Dendritic cell treated with granulocyte-macrophage colony-stimulating factor and Interleukin-4, amounts not matched to agents 40 ng/mL and 50 ng/mL, for 4 days (primary cell): ENCODE data around the gene ZNF584.

Experiments used
- H3K27ac Mint-ChIP-seq: one replicate; pipeline ENCODE4 v1.8.0; 2022; ENCODE audit warnings: mild to moderate bottlenecking, mixed read lengths
- H3K27me3 Mint-ChIP-seq: one replicate; pipeline ENCODE4 v1.8.0; 2022; ENCODE audit warnings: mild to moderate bottlenecking, mixed read lengths
- H3K36me3 Mint-ChIP-seq: one replicate; pipeline ENCODE4 v1.8.0; 2022; ENCODE audit warnings: low read depth, mixed read lengths
- H3K4me1 Mint-ChIP-seq: one replicate; pipeline ENCODE4 v1.8.0; 2022; ENCODE audit warnings: low read depth, mixed read lengths
- H3K4me3 Mint-ChIP-seq: one replicate; pipeline ENCODE4 v1.8.0; 2022; ENCODE audit warnings: mild to moderate bottlenecking, moderate library complexity, mixed read lengths
- H3K9me3 Mint-ChIP-seq: one replicate; pipeline ENCODE4 v1.8.0; 2022; ENCODE audit warnings: mixed read lengths
- intact Hi-C: fragments of 100-400 bp; cut with micrococcal nuclease; formaldehyde crosslinking; loops from one replicate; pipeline ENCODE4 v1.15.0; 2022

ZNF584 gene

GRCh38 chr19:58450856-58451357, 42.5 kb downstream of the ZNF584 start:
- intact Hi-C loops: loop anchor here (1.0 to 2.0 kb wide), 3 partner anchors 11 to 48 kb away; partner anchors contain the start of genes ZNF132 and ZNF324
- H3K4me3 Mint-ChIP-seq: peak overlapping the region; percentile 85
- H3K27me3 Mint-ChIP-seq: peaks cover 22% of the 10 kb centered on the region
- peaks cover 23% of the 10 kb centered on the region for H3K9me3 Mint-ChIP-seq
- H3K4me1 Mint-ChIP-seq: peaks cover 28% of the 10 kb centered on the region
- peaks cover 34% of the 10 kb centered on the region for H3K36me3 Mint-ChIP-seq
- H3K27ac Mint-ChIP-seq: peak overlapping the region; percentile 77

- Mint-ChIP-seq H3K4me3 (peak within 1 kb of the TSS; percentile 85), H3K9me3 (peaks cover 23% of the 10 kb centered on the region), H3K27ac (peak within 1 kb of the TSS; percentile 77), H3K4me1 (peaks cover 28% of the 10 kb centered on the region), H3K36me3 (peaks cover 40% of the 10 kb centered on the region), H3K27me3 (peaks cover 19% of the 10 kb centered on the region)
- intact Hi-C loops: loop anchor here (1.0 to 2.0 kb wide), 3 partner anchors 11 to 48 kb away; partner anchors contain the start of genes ZNF132 and ZNF324
These were observed 43.1 kb downstream of the ZNF584 start, which contains the start of gene ZNF324B for GRCh38 chr19:58451358-58452101. Gene ZNF324B, plus strand, starts transcription at chr19:58451622. Its CDS starts 2,080 bp downstream, at chr19:58453702.

- no peak overlapping the region for H3K27ac Mint-ChIP-seq
- H3K36me3 Mint-ChIP-seq: peaks cover 56% of the 10 kb centered on the region
- H3K4me1 Mint-ChIP-seq: peaks cover 28% of the 10 kb centered on the region
- intact Hi-C loops: no loop called here
- peaks cover 12% of the 10 kb centered on the region for H3K9me3 Mint-ChIP-seq
- peaks cover 9% of the 10 kb centered on the region for H3K27me3 Mint-ChIP-seq
- H3K4me3 Mint-ChIP-seq: no peak overlapping the region
These were observed 45.3 kb downstream of the ZNF584 start for GRCh38 chr19:58453743-58454142.

- Mint-ChIP-seq H3K27ac (no peak overlapping the region), H3K36me3 (peaks cover 64% of the 10 kb centered on the region), H3K9me3 (no peaks in the 10 kb centered on the region), H3K27me3 (peaks cover 5% of the 10 kb centered on the region), H3K4me3 (no peak overlapping the region), H3K4me1 (peaks cover 28% of the 10 kb centered on the region)
- intact Hi-C loops: no loop called here
These were observed 46.9 kb downstream of the ZNF584 start for GRCh38 chr19:58455306-58455705.

GRCh38 chr19:58456111-58456510, 47.7 kb downstream of the ZNF584 start:
- Mint-ChIP-seq H3K27ac (no peak overlapping the region), H3K36me3 (peaks cover 64% of the 10 kb centered on the region), H3K27me3 (peaks cover 2% of the 10 kb centered on the region), H3K4me3 (no peak overlapping the region), H3K9me3 (no peaks in the 10 kb centered on the region), H3K4me1 (peaks cover 23% of the 10 kb centered on the region)
- intact Hi-C loops: no loop called here

GRCh38 chr19:58460039-58460438, 51.6 kb downstream of the ZNF584 start:
- Mint-ChIP-seq H3K4me1 (no peaks in the 10 kb centered on the region), H3K27ac (no peak overlapping the region), H3K36me3 (peaks cover 43% of the 10 kb centered on the region), H3K27me3 (no peaks in the 10 kb centered on the region), H3K4me3 (no peak overlapping the region), H3K9me3 (no peaks in the 10 kb centered on the region)
- intact Hi-C loops: no loop called here

GRCh38 chr19:58466089-58466759, 57.8 kb downstream of the ZNF584 start:
- intact Hi-C loops: loop anchor here (1.0 to 2.0 kb wide), 3 partner anchors 15 to 58 kb away; partner anchors contain the start of genes ZNF324B and ZNF584
- peak overlapping the region; percentile 76 for H3K4me3 Mint-ChIP-seq
- H3K27me3 Mint-ChIP-seq: no peaks in the 10 kb centered on the region
- H3K36me3 Mint-ChIP-seq: peaks cover 23% of the 10 kb centered on the region
- no peaks in the 10 kb centered on the region for H3K9me3 Mint-ChIP-seq
- peaks cover 26% of the 10 kb centered on the region for H3K4me1 Mint-ChIP-seq
- peak overlapping the region; percentile 76 for H3K27ac Mint-ChIP-seq

GRCh38 chr19:58466760-58467589, 58.5 kb downstream of the ZNF584 start, which contains the start of gene ZNF324:
Gene ZNF324, plus strand, starts transcription at chr19:58467080. Its CDS starts 2,106 bp downstream, at chr19:58469186.
- Mint-ChIP-seq H3K4me1 (peaks cover 26% of the 10 kb centered on the region), H3K4me3 (peak within 1 kb of the TSS; percentile 76)

More at GRCh38 chr19:58466760-58467589, 58.5 kb downstream of the ZNF584 start, which contains the start of gene ZNF324:
- H3K9me3 Mint-ChIP-seq: no peaks in the 10 kb centered on the region
- no peaks in the 10 kb centered on the region for H3K27me3 Mint-ChIP-seq
- intact Hi-C loops: loop anchor here (1.0 to 2.0 kb wide), 4 partner anchors 9 to 59 kb away; partner anchors contain the start of genes ZNF324B, ZNF446 and ZNF584
- H3K27ac Mint-ChIP-seq: peak within 1 kb of the TSS; percentile 76
- H3K36me3 Mint-ChIP-seq: peaks cover 30% of the 10 kb centered on the region
